GM23248 (cell line): ENCODE measurements around the gene OPCML.

Experiments used
- EZH2 ChIP-seq: fragments of 200-600 bp; sonication (generic); IDR thresholded peaks from 2 replicates; pipeline ENCODE4 v1.6.1; 2018; ENCODE audit warnings: antibody characterized with exemption, mild to moderate bottlenecking; ENCODE audit not compliant: insufficient read depth, poor library complexity, severe bottlenecking
- EZH2phosphoT487 ChIP-seq: fragments of 200-600 bp; sonication (generic); IDR thresholded peaks from 2 replicates; pipeline ENCODE4 v1.6.1; 2018; ENCODE audit warnings: antibody characterized with exemption, moderate library complexity, mild to moderate bottlenecking, low read depth; ENCODE audit not compliant: insufficient read depth

- no peak for TF ChIP-seq EZH2
- no peak for TF ChIP-seq EZH2phosphoT487
These were observed 144.0 kb downstream of the OPCML start for GRCh38 chr11:133388260-133388659.
